Naive thymus-derived CD4-positive, alpha-beta T cell (primary cell): ENCODE data around the gene NAA40. TPM values are rescaled to one million over a fixed set of nuclear protein-coding genes. Genes with fewer than 3 reads are reported as not detected.

Experiments used
- ATAC-seq: fragments of 150-1000 bp; cut with Tn5 transposase; 2 replicates; pipeline ENCODE4 v1.10.0; 2021; ENCODE audit warnings: mild to moderate bottlenecking, moderate library complexity
- CTCF ChIA-PET: fragments of 350-600 bp; sonication (Branson Sonifier 250); formaldehyde crosslinking; loops from one replicate; lab custom pipeline; 2021; ENCODE audit warnings: antibody characterized with exemption; lab: Charles Lee
- POLR2A ChIA-PET: fragments of 350-600 bp; sonication (Branson Sonifier 250); formaldehyde crosslinking; loops from one replicate; lab custom pipeline; 2021; ENCODE audit warnings: antibody characterized with exemption, inconsistent platforms; lab: Charles Lee
- DNase-seq, 9 donors: peaks; one replicate each; pipeline versions ENCODE4 v3.0.0 to v3.0.0-alpha.2; 2020 to 2022; ENCODE audit warnings: mixed read lengths in 1 of 9
- H3K27ac ChIP-seq: one replicate; pipeline ENCODE4 v1.7.0; 2013; ENCODE audit warnings: mild to moderate bottlenecking, low read depth, low read length, moderate library complexity
- H3K27me3 ChIP-seq, 2 donors: one replicate each; pipeline ENCODE4 v1.7.0; 2013; ENCODE audit warnings: low read length in 2 of 2, mild to moderate bottlenecking in 2 of 2, moderate library complexity in 2 of 2; ENCODE audit not compliant: control insufficient read depth in 2 of 2, insufficient read depth in 2 of 2
- H3K36me3 ChIP-seq, 3 experiments: 1 replicate in 2 of 3; 2 replicates in 1 of 3; pipeline ENCODE4 v1.7.0; 2013; ENCODE audit warnings: low read length in 3 of 3, mild to moderate bottlenecking in 3 of 3, moderate library complexity in 1 of 3; ENCODE audit not compliant: insufficient read depth in 3 of 3, control insufficient read depth in 2 of 3
- H3K4me1 ChIP-seq, 2 donors: one replicate each; pipeline ENCODE4 v1.7.0; 2013; ENCODE audit warnings: low read length in 2 of 2, mild to moderate bottlenecking in 2 of 2, moderate library complexity in 1 of 2; ENCODE audit not compliant: control insufficient read depth in 2 of 2, insufficient read depth in 2 of 2
- H3K4me3 ChIP-seq: 2 replicates; pipeline ENCODE4 v1.7.0; 2013; ENCODE audit warnings: mild to moderate bottlenecking, low read length
- H3K9me3 ChIP-seq, 3 experiments: 1 replicate in 2 of 3; 2 replicates in 1 of 3; pipeline ENCODE4 v1.7.0; 2013; ENCODE audit warnings: low read length in 3 of 3; ENCODE audit not compliant: control insufficient read depth in 2 of 3
- H3K27ac Mint-ChIP-seq, 9 donors: one replicate each; pipeline ENCODE4 v1.8.0; 2020 to 2022; ENCODE audit warnings: mixed read lengths in 9 of 9, mild to moderate bottlenecking in 8 of 9, moderate library complexity in 5 of 9, inconsistent platforms in 2 of 9
- H3K27me3 Mint-ChIP-seq, 5 donors: one replicate each; pipeline ENCODE4 v1.8.0; 2021 to 2022; ENCODE audit warnings: mixed read lengths in 5 of 5, mild to moderate bottlenecking in 1 of 5
- H3K36me3 Mint-ChIP-seq, 5 donors: one replicate each; pipeline ENCODE4 v1.8.0; 2020 to 2022; ENCODE audit warnings: mixed read lengths in 5 of 5, mild to moderate bottlenecking in 3 of 5, inconsistent platforms in 1 of 5
- H3K4me1 Mint-ChIP-seq, 7 donors: one replicate each; pipeline ENCODE4 v1.8.0; 2020 to 2022; ENCODE audit warnings: mixed read lengths in 7 of 7, mild to moderate bottlenecking in 3 of 7, inconsistent platforms in 1 of 7
- H3K4me3 Mint-ChIP-seq, 10 donors: one replicate each; pipeline ENCODE4 v1.8.0; 2020 to 2022; ENCODE audit warnings: mild to moderate bottlenecking in 10 of 10, mixed read lengths in 10 of 10, moderate library complexity in 6 of 10, inconsistent platforms in 2 of 10
- H3K9me3 Mint-ChIP-seq, 11 donors: one replicate each; pipeline ENCODE4 v1.8.0; 2020 to 2022; ENCODE audit warnings: mixed read lengths in 11 of 11, mild to moderate bottlenecking in 4 of 11, inconsistent platforms in 1 of 11, moderate library complexity in 1 of 11
- intact Hi-C, 2 donors: fragments of 100-400 bp; cut with micrococcal nuclease; formaldehyde crosslinking; loops; one replicate each; pipeline ENCODE4 v1.15.1; 2023
- polyA plus RNA-seq, 2 donors: library from polyadenylated mRNA; unstranded; fragments of 300-500 nt; fragmentation: Illumina TruSeq; gene quantifications; one replicate each; pipeline ENCODE4 v1.2.3, GENCODE V29; 2021
- total RNA-seq, 6 experiments: library from RNA in 5 of 6; stranded (reverse) in 5 of 6; gene quantifications; 1 replicate in 5 of 6; 2 replicates in 1 of 6; pipeline ENCODE4 v1.2.3 and lab custom pipeline; 2021 to 2026

NAA40 gene
- total and polyA plus RNA-seq, 7 experiments from 2014 or later: 5.1 to 39.8 (median 24.4) TPM

GRCh38 chr11:64001484-64002420, 63.0 kb downstream of the NAA40 start:
- H3K36me3 ChIP-seq: peaks cover 3 to 23% (median 5%) of the 10 kb centered on the region in 3 experiments
- ChIA-PET CTCF (interaction anchor here (0.7 to 4.2 kb wide), 7 partner anchors 12 to 302 kb away, joined by 3 to 25 read pairs (median 4); no protein-coding TSS in a partner anchor), POLR2A (interaction anchor here (0.6 to 0.8 kb wide), 2 partner anchors 16 to 1271 kb away, joined by 3 read pairs; partner anchors contain the start of gene OTUB1)
- Mint-ChIP-seq H3K4me3 (peak overlapping the region in 7 of 10 donors; percentile 40 to 73 (median 43)), H3K4me1 (peaks cover 0 to 17% (median 9%) of the 10 kb centered on the region in 7 donors), H3K27me3 (peaks cover 7 to 15% (median 10%) of the 10 kb centered on the region in 5 donors), H3K36me3 (peaks cover 0 to 13% (median 4%) of the 10 kb centered on the region in 5 donors), H3K9me3 (no peaks in the 10 kb centered on the region), H3K27ac (peak overlapping the region in 1 of 9 donors; percentile 29)
- no peak overlapping the region for H3K27ac ChIP-seq
- no peak for ATAC-seq
- intact Hi-C loops: loop anchor here in 1 of 2 donors (5.0 kb wide), 1 partner anchor 301 kb away; the partner anchor contains the start of gene CATSPERZ
- H3K4me1 ChIP-seq: peaks cover 8 to 15% of the 10 kb centered on the region in 2 donors
- H3K9me3 ChIP-seq: no peaks in the 10 kb centered on the region
- no peak for DNase-seq
- H3K4me3 ChIP-seq: no peak overlapping the region
- no peaks in the 10 kb centered on the region for H3K27me3 ChIP-seq

DNA sequence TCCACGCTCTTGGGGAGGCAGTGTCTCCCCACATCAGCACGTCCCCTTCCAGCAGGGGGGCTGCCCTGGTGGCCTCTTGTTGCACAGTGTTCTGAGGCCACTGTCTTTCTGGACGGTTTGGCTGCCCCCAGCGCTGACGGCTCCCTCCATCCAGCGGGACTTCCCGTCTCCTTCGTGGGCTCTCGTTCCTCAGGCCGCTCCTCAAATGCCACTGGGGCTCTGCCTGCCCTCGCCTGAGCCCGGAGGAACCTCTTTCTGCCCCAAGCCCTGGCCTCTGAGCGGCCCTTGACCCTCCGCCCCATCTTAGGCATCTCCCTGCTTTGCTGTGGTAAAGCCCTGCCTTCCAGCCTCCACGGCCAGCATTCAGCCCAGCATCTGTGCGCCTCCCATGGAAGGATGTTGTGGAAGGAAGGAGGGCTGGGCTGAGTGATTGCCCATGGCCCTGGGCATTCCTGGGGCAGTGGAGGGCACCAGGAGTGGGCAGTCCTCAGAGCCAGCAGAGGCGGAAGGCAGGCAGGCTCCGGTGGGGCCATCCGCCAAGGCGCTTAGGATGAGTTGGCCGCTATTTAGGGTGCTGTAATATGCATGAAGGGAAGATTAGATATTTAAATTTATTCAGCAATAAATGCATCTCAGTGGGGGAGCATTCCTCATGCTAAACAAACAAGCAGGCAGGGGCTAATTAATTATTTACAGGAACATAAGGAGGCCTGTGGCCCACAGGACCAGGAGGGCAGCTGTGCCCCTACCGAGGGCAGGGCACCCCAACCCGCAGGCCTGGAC, 65.2 kb downstream of the NAA40 start:
- H3K27me3 Mint-ChIP-seq: peaks cover 18 to 37% (median 30%) of the 10 kb centered on the region in 5 donors
- ATAC-seq (no peak), DNase-seq (no peak)
- no peak overlapping the region for H3K27ac ChIP-seq
- no peak overlapping the region for H3K4me3 Mint-ChIP-seq
- ChIA-PET CTCF (no interaction called here), POLR2A (no interaction called here)
- H3K9me3 Mint-ChIP-seq: no peaks in the 10 kb centered on the region
- no peaks in the 10 kb centered on the region for H3K9me3 ChIP-seq
- no peak overlapping the region for H3K4me3 ChIP-seq
- peaks cover 0 to under 1% (median 0%) of the 10 kb centered on the region in 3 experiments for H3K36me3 ChIP-seq
- no peaks in the 10 kb centered on the region for H3K27me3 ChIP-seq
- no peaks in the 10 kb centered on the region for H3K36me3 Mint-ChIP-seq
- intact Hi-C loops: loop anchor here in 1 of 2 donors (5.0 kb wide), 1 partner anchor 298 kb away; the partner anchor contains the start of gene CATSPERZ
- peaks cover 8 to 15% of the 10 kb centered on the region in 2 donors for H3K4me1 ChIP-seq
- peak overlapping the region in 1 of 9 donors; percentile 46 for H3K27ac Mint-ChIP-seq
- peaks cover 11 to 19% (median 14%) of the 10 kb centered on the region in 7 donors for H3K4me1 Mint-ChIP-seq

DNA sequence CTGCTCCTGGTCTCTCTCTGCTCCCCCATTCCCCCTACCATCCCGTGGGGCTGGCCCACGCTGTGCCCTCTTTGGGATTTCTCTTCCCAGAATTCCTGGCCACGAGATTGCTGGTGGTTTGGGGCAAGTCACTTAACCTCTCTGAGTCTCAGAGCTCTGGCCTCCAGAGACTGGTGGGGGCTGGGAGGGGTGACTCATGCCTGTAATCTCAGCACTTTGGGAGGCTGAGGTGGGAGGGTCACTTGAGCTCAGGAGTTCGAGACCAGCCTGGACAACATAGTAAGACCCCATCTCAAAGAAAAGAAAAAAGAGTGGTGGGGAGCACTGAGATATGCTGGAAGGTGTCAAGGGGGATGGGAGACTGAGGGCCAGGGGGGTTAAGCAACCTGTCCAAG, 65.8 kb downstream of the NAA40 start:
- Histone ChIP-seq H3K9me3 (no peaks in the 10 kb centered on the region), H3K4me1 (peaks cover 8 to 14% of the 10 kb centered on the region in 2 donors), H3K4me3 (no peak overlapping the region), H3K27ac (no peak overlapping the region), H3K27me3 (no peaks in the 10 kb centered on the region), H3K36me3 (no peaks in the 10 kb centered on the region)
- Mint-ChIP-seq H3K27me3 (peaks cover 20 to 40% (median 32%) of the 10 kb centered on the region in 5 donors), H3K4me3 (no peak overlapping the region), H3K9me3 (no peaks in the 10 kb centered on the region), H3K4me1 (peaks cover 11 to 19% (median 14%) of the 10 kb centered on the region in 7 donors), H3K27ac (no peak overlapping the region), H3K36me3 (no peaks in the 10 kb centered on the region)
- ChIA-PET POLR2A (no interaction called here), CTCF (no interaction called here)
- ATAC-seq (no peak), DNase-seq (no peak)
- intact Hi-C loops: loop anchor here in 1 of 2 donors (5.0 kb wide), 1 partner anchor 298 kb away; the partner anchor contains the start of gene CATSPERZ

- intact Hi-C loops: no loop called here
Measured at GRCh38 chr11:64005691-64006090, 66.9 kb downstream of the NAA40 start.

GRCh38 chr11:64006398-64006797, 67.6 kb downstream of the NAA40 start:
- Histone ChIP-seq H3K4me3 (no peak overlapping the region), H3K9me3 (peaks cover 0 to 8% (median 0%) of the 10 kb centered on the region in 3 experiments), H3K27me3 (no peaks in the 10 kb centered on the region), H3K36me3 (no peaks in the 10 kb centered on the region), H3K4me1 (no peaks in the 10 kb centered on the region), H3K27ac (no peak overlapping the region)
- H3K9me3 Mint-ChIP-seq: peaks cover 0 to 17% (median 0%) of the 10 kb centered on the region in 11 donors
- peaks cover 11 to 17% (median 14%) of the 10 kb centered on the region in 7 donors for H3K4me1 Mint-ChIP-seq
- H3K27ac Mint-ChIP-seq: no peak overlapping the region
- peaks cover 0 to 12% (median 0%) of the 10 kb centered on the region in 5 donors for H3K36me3 Mint-ChIP-seq
- intact Hi-C loops: no loop called here
- ATAC-seq (no peak), DNase-seq (no peak)
- ChIA-PET POLR2A (no interaction called here), CTCF (no interaction called here)
- peaks cover 20 to 40% (median 33%) of the 10 kb centered on the region in 5 donors for H3K27me3 Mint-ChIP-seq
- peak overlapping the region in 1 of 10 donors; percentile 63 for H3K4me3 Mint-ChIP-seq

More at GRCh38 chr11:64005691-64006090, 66.9 kb downstream of the NAA40 start:
- H3K4me1 Mint-ChIP-seq: peaks cover 11 to 19% (median 14%) of the 10 kb centered on the region in 7 donors
- H3K36me3 Mint-ChIP-seq: peaks cover 0 to 7% (median 0%) of the 10 kb centered on the region in 5 donors
- CTCF ChIA-PET: interaction anchor here (0.6 kb wide), 1 partner anchor 268 kb away, joined by 3 read pairs; no protein-coding TSS in a partner anchor
- peaks cover 20 to 40% (median 33%) of the 10 kb centered on the region in 5 donors for H3K27me3 Mint-ChIP-seq
- peaks cover 0 to 10% (median 0%) of the 10 kb centered on the region in 11 donors for H3K9me3 Mint-ChIP-seq
- no peak overlapping the region for H3K27ac ChIP-seq
- no peak overlapping the region for H3K4me3 Mint-ChIP-seq
- no peaks in the 10 kb centered on the region for H3K27me3 ChIP-seq
- POLR2A ChIA-PET: no interaction called here
- peaks cover 0 to 6% of the 10 kb centered on the region in 2 donors for H3K4me1 ChIP-seq
- ATAC-seq (no peak), DNase-seq (no peak)
- no peaks in the 10 kb centered on the region for H3K36me3 ChIP-seq
- H3K9me3 ChIP-seq: peaks cover 0 to 7% (median 0%) of the 10 kb centered on the region in 3 experiments
- H3K4me3 ChIP-seq: no peak overlapping the region
- H3K27ac Mint-ChIP-seq: no peak overlapping the region
